PFSK-1 (cell line): ENCODE results near the gene CUL9.

Source experiments
- POLR2AphosphoS5 ChIP-seq: IDR thresholded peaks from 2 replicates; pipeline ENCODE4 v1.6.1; 2012; ENCODE audit warnings: low read depth, mild to moderate bottlenecking, control low read depth, low read length, moderate library complexity
- REST ChIP-seq, 2 experiments: IDR thresholded peaks; 2 replicates each; pipeline versions ENCODE4 v1.6.1 to v1.8.0; 2011 to 2012; ENCODE audit warnings: low read depth in 2 of 2, low read length in 2 of 2, control low read depth in 1 of 2, inconsistent platforms in 1 of 2, mild to moderate bottlenecking in 1 of 2, moderate library complexity in 1 of 2; ENCODE audit not compliant: insufficient read depth in 1 of 2

DNA sequence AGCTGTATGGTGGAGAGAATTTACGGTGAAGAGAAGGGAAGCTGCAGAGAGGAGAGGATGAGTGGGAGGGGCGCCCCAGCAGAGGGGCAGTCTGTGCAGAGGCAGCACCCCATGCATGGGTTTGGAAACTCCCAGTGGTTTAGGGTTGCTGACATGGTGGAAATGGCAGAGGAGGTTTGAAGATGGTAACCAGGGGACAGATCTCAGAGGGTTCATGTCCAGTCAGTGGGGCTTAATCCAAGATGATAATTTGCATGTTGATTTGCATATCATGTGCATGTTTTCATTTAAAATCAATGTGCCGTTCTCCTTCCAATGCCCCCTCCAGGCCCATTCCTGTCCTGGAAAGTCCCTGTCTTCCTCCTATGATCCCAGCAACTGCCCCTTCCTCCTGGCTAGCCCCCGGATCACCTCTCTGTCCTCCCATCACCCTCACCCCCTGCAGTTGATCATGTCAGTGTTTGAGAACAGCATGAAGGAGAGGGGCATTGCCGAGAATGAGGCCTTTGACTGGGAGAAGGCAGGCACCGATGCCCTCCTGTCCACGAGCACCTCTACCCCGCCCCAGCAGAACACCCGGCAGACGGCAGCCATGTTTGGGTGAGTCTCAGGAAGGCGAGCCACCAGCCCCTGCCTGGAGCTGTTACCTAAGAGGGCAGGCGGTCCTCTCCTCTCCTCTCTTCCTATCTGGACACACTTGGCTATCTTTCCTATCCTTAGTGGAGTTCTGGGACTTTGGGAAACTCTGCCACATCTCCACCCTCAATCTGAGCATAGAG is 75.6 kb downstream of the CUL9 start:
- TF ChIP-seq POLR2AphosphoS5, result no peak
- TF ChIP-seq REST (IDR thresholded peaks at IDR 0.05; ENCODE audit: insufficient read depth in 1 of 2, low read depth in 2 of 2, low read length in 2 of 2), result no peak
